B cell (primary cell): ENCODE data around the gene BTD.

ENCODE experiments used
- CTCF ChIP-seq: fragments of 200-600 bp; IDR thresholded peaks from one replicate; pipeline ENCODE4 v1.8.0; 2022; ENCODE audit warnings: antibody characterized with exemption, mild to moderate bottlenecking
- EZH2 ChIP-seq: IDR thresholded peaks from 2 replicates; pipeline ENCODE4 v1.6.1; 2012; ENCODE audit warnings: borderline replicate concordance, low read depth, mild to moderate bottlenecking, moderate library complexity, low read length; ENCODE audit not compliant: insufficient read depth, poor library complexity, severe bottlenecking

GRCh38 chr3:15592968-15593367 lies 8.6 kb upstream of the BTD start:
- TF ChIP-seq CTCF (no peak), EZH2 (no peak)
